ENCODE measurements around the gene GRK5.
"Not testable (repeated sequence)": the region's sequence is repeated elsewhere in the genome, so short reads cannot be mapped to it uniquely, and the experiment has no call there.

- not testable (repeated sequence) for TF ChIP-seq CTCF, POLR2A (IDR thresholded peaks at IDR 0.05)
These were observed 31.6 kb downstream of the GRK5 start for GRCh38 chr10:119239015-119239414.

Data from thyroid gland (tissue), 4 donors.